LNCaP clone FGC (cell line): ENCODE data around the gene HPCAL1.
A peak's percentile ranks its signal among the peaks of the same experiment; 100 is the strongest.
"Not testable (repeated sequence)": the region's sequence is repeated elsewhere in the genome, so short reads cannot be mapped to it uniquely, and the experiment has no call there.

Source experiments
- DNase-seq: peaks from one replicate; pipeline ENCODE4 v3.0.0-alpha.2; 2011; ENCODE audit warnings: low read depth
- H3K4me3 ChIP-seq: 2 replicates; pipeline ENCODE4 v1.5.1; 2011; ENCODE audit warnings: mild to moderate bottlenecking, low read depth, low read length, control low read depth
- TF ChIP-seq, protein P1 (sequence below): IDR thresholded peaks from 2 replicates; pipeline ENCODE4 v1.5.1; 2012; ENCODE audit warnings: mild to moderate bottlenecking; ENCODE audit not compliant: control insufficient read depth, insufficient read depth; ENCODE audit errors: extremely low read depth

HPCAL1 gene

DNA sequence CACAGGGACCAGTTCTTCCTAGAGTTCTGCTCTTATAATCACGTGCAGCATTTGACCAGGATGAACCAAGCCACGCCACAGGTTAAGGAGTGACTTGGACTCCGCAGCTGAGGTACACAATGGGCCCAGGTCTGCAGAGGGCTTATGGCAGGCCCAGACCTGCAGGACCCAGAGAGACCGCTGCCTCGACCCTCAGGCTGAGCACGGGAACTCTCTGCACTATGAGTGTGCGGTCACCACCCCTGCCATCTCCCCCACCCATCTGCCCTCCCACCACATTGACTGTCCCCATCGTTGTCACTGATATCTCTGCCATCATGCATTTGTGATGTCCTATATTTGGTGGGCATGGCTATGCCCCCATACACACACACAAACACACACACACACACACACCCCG lies 45.7 kb upstream of the HPCAL1 start:
- H3K4me3 ChIP-seq, result no peak overlapping the region
- TF ChIP-seq, protein P1, sequence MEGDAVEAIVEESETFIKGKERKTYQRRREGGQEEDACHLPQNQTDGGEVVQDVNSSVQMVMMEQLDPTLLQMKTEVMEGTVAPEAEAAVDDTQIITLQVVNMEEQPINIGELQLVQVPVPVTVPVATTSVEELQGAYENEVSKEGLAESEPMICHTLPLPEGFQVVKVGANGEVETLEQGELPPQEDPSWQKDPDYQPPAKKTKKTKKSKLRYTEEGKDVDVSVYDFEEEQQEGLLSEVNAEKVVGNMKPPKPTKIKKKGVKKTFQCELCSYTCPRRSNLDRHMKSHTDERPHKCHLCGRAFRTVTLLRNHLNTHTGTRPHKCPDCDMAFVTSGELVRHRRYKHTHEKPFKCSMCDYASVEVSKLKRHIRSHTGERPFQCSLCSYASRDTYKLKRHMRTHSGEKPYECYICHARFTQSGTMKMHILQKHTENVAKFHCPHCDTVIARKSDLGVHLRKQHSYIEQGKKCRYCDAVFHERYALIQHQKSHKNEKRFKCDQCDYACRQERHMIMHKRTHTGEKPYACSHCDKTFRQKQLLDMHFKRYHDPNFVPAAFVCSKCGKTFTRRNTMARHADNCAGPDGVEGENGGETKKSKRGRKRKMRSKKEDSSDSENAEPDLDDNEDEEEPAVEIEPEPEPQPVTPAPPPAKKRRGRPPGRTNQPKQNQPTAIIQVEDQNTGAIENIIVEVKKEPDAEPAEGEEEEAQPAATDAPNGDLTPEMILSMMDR, result no peak
- DNase-seq, result no peak

DNA sequence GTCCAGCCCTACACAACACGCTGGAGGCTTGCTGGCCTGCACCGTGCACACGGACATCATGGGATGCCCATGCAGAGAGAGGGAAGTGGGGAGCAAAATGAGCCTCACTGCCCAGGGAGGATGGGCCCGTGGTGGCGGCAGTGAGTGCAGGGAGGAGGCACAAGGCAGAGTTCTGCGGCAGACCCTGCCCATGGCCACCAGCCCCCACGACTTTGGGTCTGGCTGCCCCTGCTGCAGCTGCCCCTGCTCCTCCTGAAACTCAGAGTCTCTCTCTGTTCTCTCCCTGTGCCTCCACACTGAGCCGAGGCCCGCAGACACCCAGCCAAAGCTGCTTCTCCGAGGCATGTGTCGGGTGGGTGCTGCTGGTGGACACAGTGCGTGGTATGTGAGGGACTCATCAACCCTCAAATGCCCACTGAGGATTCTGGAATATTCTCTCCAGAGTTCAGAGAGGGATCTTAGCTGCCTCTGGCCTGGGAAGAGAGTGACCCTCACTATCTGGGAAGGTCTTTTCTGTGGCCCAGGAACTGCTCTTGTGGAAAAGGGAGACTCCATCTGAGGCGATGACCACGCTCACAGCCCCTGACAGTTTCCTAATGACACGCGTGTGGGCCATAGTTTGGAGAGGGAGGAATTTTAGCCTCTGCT lies 45.1 kb upstream of the HPCAL1 start:
- no peak for DNase-seq
- TF ChIP-seq, protein P1, result no peak
- H3K4me3 ChIP-seq, result no peak overlapping the region

DNA sequence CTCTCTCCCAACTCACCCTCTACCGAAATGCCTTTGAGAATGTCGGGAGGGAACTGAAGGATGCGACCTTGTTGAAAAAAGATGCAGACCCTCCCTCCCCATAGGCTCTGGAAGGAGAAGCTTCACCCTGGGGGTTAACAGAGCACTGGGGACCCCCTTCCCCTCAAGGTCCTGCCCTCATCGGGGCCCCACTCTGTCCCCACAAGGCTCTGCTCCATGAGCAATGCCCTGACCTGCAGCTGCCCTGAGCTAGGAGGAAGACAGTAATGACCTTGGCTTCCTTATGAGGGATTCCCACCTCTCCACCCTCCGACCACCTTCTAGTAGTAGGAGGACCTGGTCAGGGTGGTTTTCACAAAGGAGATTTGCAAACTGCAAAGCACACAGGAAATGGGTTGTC lies 44.4 kb upstream of the HPCAL1 start:
- no peak for DNase-seq
- H3K4me3 ChIP-seq, result no peak overlapping the region
- TF ChIP-seq, protein P1, result no peak

GRCh38 chr2:10258726-10259125 lies 44.0 kb upstream of the HPCAL1 start:
- TF ChIP-seq, protein P1, result no peak
- DNase-seq, result peak; percentile 30
- H3K4me3 ChIP-seq, result no peak overlapping the region

- H3K4me3 ChIP-seq, result no peak overlapping the region
- TF ChIP-seq, protein P1, result no peak
- no peak for DNase-seq
These were observed 42.6 kb upstream of the HPCAL1 start for GRCh38 chr2:10260130-10260529.

- DNase-seq, result not testable (repeated sequence)
These were observed 39.2 kb upstream of the HPCAL1 start for GRCh38 chr2:10263526-10263925.

DNA sequence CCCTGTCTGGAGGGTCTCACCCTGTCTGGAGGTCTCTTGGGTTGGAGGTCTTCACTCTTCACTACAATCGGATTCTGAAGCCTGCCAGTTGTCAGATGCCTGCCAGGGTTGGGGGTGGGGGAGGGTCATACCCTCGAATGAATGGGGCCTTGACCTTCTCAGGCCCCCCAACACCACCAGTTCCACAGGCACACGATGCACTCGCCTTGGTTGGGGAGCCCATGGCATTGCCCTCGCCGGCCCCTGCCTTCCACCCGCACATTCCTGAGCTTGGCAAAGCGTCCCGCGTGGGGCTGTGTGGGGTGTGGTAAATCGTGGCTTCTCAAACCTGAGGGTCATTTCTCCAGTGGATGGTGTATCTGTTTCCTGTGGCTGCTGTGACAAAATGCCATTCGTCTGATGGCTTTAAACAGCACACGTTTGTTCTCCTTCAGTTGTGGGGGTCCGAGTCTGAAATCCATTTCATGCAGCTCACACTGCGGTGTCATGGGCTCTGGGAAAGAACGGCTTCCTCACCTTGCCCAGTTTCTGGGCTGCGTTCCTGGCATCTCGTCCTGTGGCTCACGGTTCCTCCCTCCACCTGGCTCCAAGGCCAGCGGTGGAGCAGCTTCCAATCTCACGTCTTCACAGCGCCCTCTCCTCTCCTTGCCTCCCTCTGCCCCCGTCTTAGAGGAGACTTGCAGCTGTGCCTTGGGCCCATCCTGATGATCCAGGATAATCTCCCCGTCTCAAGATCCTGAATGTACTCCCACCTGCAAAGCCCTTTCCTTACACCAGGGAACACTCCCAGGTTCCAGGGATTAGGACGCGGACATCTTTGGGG lies 38.0 kb upstream of the HPCAL1 start:
- DNase-seq, result no peak
- no peak overlapping the region for H3K4me3 ChIP-seq
- TF ChIP-seq, protein P1, result no peak

More at GRCh38 chr2:10263526-10263925, 39.2 kb upstream of the HPCAL1 start:
- not testable (repeated sequence) for H3K4me3 ChIP-seq
